Epithelial cell of esophagus (primary cell): ENCODE data around the gene TMPRSS12.
"Not testable (repeated sequence)": the region's sequence is repeated elsewhere in the genome, so short reads cannot be mapped to it uniquely, and the experiment has no call there.

Experiments used
- DNase-seq: peaks from one replicate; pipeline ENCODE4 v3.0.0; 2010; ENCODE audit warnings: low read depth
- H3K4me3 ChIP-seq: 2 replicates; pipeline ENCODE4 v1.5.1; 2011; ENCODE audit warnings: mild to moderate bottlenecking, low read length, control low read depth
- CTCF ChIP-seq: IDR thresholded peaks from 2 replicates; pipeline ENCODE4 v1.5.1; 2011; ENCODE audit warnings: low read depth, mild to moderate bottlenecking, low read length, control low read depth, inconsistent platforms; ENCODE audit not compliant: insufficient read depth; ENCODE audit errors: missing control alignments

Gene TMPRSS12

GRCh38 chr12:50842637-50843493 is at the start of gene TMPRSS12:
Gene TMPRSS12, plus strand, starts transcription at chr12:50842926. Its CDS starts 39 bp downstream, at chr12:50842965.
- TF ChIP-seq CTCF: peak; percentile 9
- peak within 1 kb of the TSS; percentile 28 for H3K4me3 ChIP-seq
- DNase-seq: peak; percentile 43

- H3K4me3 ChIP-seq: no peak overlapping the region
- DNase-seq: no peak
- TF ChIP-seq CTCF: no peak
Measured at GRCh38 chr12:50799908-50800307, 42.8 kb upstream of the TMPRSS12 start.

- no peak for DNase-seq
- TF ChIP-seq CTCF: no peak
- no peak overlapping the region for H3K4me3 ChIP-seq
Measured at GRCh38 chr12:50803230-50803875, 39.4 kb upstream of the TMPRSS12 start.

GRCh38 chr12:50806176-50806575 is 36.5 kb upstream of the TMPRSS12 start:
- no peak for DNase-seq
- TF ChIP-seq CTCF: no peak
- H3K4me3 ChIP-seq: no peak overlapping the region

GRCh38 chr12:50809131-50809530 is 33.6 kb upstream of the TMPRSS12 start:
- DNase-seq, H3K4me3 ChIP-seq: not testable (repeated sequence)

- not testable (repeated sequence) for H3K4me3 ChIP-seq, DNase-seq
Measured at GRCh38 chr12:50814921-50815320, 27.8 kb upstream of the TMPRSS12 start.

- no peak for TF ChIP-seq CTCF
- no peak for DNase-seq
- no peak overlapping the region for H3K4me3 ChIP-seq
Measured at GRCh38 chr12:50820177-50820576, 22.5 kb upstream of the TMPRSS12 start.

- no peak for DNase-seq
- no peak for TF ChIP-seq CTCF
- no peak overlapping the region for H3K4me3 ChIP-seq
Measured at GRCh38 chr12:50822082-50822481, 20.6 kb upstream of the TMPRSS12 start.

GRCh38 chr12:50823724-50824123 is 19.0 kb upstream of the TMPRSS12 start:
- not testable (repeated sequence) for H3K4me3 ChIP-seq, DNase-seq
